HG02678 (cell line): Measurements from ENCODE around the gene PLD1.
"Not testable (repeated sequence)": the region's sequence is repeated elsewhere in the genome, so short reads cannot be mapped to it uniquely, and the experiment has no call there.

ENCODE experiments used
- ATAC-seq: cut with Tn5 transposase; IDR thresholded peaks from one replicate; pipeline ENCODE4 v1.9.1; 2021; ENCODE audit warnings: mild to moderate bottlenecking, moderate library complexity; ENCODE audit not compliant: unreplicated experiment

PLD1 gene

GRCh38 chr3:171821044-171821443 lies 10.8 kb upstream of the PLD1 start:
- ATAC-seq: no peak

- ATAC-seq: no peak
These were observed 7.0 kb upstream of the PLD1 start for GRCh38 chr3:171817074-171817800.

DNA sequence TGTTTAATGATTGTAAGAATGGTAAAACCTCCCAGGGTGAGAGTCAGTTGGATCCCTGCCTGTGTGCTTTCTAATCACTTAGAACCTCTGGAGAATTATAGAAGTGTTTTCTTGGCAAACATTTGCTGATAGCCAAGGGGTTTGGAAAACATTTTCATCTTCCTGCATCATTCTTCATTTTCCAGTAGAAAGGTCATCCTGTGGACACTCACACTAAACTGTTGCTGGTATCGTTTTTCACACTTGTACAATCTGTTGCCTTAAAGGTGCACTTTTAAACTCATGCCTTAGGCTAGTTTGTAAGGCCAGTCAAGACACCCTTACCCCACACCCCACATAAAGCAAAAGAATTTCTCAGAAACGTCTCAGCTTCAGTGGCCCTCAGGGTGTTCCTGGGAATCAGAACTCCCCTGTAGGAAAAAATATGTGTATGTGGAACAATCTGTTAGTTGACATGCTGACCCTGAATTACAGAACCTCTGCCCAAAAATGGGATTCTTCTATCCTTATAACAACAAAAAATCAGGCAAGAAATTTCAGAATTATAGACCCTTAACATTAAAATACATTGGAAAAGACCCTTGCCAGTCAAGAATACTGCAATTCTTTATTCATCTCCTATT lies 5.8 kb upstream of the PLD1 start:
- no peak for ATAC-seq

GRCh38 chr3:171814662-171815061 lies 4.4 kb upstream of the PLD1 start:
- not testable (repeated sequence) for ATAC-seq

DNA sequence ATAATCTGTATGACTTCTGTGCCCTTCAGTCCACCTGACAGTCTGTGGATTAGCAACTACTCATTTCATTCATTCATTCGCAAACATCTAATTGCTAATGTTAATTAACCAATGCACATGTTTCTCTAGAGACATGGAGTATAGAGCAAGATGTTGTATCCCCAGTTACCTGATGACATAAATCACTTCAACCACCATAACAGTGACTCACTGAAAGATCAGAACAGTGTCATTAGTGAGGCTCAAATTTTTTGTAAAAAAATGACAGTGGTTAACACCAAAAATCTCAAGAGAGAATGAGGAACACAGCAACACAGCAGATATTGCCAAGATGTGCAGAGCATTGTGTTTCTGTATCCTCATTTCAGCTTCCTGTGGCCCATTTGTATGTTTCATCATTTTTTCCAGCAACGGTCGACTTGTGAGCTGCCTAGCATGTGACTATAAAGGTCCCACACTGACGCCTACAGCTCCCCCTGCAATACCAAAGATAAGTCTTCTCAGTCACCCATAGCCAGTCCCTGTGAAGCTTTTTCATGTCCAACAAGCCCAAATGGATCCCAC lies 3.7 kb upstream of the PLD1 start:
- no peak for ATAC-seq

DNA sequence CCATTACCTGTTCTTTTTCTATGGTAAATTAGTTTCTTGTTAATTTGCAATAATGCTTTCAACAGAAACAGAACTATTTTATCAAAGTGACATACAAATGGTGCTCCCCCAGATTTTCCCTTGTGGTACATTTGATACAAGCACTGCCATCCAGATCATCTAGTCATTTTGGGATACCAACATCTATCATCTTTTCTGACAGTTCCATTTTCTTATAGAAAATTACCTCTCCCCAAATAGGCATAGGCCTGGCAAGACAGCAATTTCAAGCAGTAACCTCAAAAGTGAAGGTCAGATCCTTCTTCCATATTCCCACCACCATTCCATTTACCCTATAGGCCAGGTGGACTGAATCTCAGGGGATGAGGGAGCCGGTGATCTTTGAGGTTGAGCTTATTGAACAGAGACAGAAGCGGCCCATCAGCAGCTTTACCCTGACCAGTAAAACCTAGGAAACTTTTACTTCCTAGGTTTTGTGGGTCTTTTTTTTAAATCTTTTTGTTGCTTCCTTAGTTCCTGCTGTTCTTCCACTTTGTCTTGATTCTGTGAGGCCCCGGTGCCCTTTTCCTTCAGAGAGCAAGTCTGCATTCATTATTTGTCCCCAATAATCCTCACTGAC lies 3.1 kb upstream of the PLD1 start:
- no peak for ATAC-seq

GRCh38 chr3:171812811-171813210 lies 2.5 kb upstream of the PLD1 start:
- no peak for ATAC-seq

- no peak for ATAC-seq
These were observed 1.6 kb upstream of the PLD1 start for GRCh38 chr3:171811913-171812335.

- no peak for ATAC-seq
These were observed 1.1 kb upstream of the PLD1 start for GRCh38 chr3:171811295-171811912.

DNA sequence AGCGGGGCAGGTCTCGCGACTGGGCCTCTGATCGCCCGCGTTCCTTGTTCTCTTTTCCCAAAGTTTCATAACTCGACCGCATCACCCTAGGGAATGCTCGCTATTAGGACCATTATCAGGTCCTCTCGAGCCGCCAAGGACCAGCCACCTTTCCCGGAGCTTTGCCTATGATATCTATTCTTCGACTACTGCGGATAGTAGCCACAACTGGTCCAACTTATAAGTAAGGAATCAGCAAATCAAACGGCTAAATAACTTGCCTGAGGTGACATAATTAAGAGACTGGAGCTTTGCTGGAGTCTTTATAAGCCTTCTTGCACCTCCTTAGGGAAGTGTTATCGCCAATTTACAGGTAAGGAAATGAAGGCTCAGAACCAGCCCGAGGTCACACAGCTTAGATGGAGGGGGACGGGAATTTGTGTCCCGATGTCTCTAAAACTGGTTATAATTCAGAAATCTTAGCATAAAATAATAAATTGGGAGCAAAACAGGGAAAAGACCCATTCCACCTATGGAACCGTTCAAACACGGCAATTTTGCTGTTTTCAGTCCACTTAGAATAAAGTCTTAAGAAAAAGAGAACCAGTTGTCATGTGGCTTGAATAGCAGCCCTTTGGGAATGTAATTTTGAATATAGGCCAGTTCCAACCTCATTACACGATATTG lies 479 bp upstream of the PLD1 start:
- ATAC-seq: no peak

DNA sequence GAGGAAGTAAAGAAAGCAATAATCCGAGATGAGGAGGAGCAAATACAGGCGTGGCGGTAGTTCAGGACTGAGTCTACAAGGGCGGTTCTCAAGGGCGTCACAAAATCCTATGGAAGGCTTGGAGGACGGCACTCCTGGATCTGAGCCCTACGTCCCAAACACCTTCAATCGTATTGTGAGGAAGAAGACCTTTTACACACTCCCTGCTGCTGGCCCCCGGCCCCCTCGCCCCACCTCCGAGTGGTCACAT lies 747 bp downstream of the PLD1 start:
- peak; percentile 35 for ATAC-seq

GRCh38 chr3:171807806-171808205 lies 2.5 kb downstream of the PLD1 start:
- ATAC-seq: no peak

GRCh38 chr3:171807129-171807675 lies 3.1 kb downstream of the PLD1 start:
- no peak for ATAC-seq

GRCh38 chr3:171806200-171807128 lies 3.8 kb downstream of the PLD1 start:
- no peak for ATAC-seq

- ATAC-seq: no peak
These were observed 4.6 kb downstream of the PLD1 start for GRCh38 chr3:171805687-171806086.

DNA sequence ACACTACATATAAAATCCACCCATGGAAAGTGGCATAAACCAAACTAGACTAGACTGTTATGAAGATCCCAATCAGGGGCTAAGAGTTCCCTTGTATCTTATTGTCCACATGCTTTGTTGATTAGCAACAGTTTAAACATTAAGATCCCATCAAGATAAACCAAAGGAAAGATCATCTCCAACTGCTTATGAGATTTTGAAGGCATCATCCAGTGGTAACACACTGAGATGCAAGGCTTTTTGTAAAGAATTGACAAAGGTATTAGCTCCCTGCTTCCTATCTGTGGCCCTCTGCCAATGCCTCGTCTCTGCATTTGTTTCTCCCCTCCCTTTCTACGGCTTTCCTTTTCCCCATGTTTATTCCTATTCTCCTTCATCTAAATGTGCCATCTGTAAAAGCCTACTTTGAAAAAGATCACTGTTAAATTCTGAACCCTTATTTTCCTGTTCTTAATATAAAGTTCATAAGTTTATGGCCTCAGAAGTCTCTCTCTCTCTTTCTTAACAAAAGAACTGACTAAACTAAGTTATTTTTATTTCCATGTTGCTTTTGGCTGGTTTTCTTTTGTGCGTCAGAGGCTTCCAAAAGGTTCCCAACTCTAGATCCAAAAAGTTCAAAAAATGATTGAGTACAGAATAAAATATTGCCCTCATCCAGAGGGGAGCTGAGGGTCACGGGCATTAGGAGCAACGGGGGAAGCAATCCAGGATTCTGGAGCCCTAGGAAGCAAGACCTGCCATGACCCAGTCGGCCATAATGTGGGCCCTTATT lies 5.5 kb downstream of the PLD1 start:
- ATAC-seq: no peak

DNA sequence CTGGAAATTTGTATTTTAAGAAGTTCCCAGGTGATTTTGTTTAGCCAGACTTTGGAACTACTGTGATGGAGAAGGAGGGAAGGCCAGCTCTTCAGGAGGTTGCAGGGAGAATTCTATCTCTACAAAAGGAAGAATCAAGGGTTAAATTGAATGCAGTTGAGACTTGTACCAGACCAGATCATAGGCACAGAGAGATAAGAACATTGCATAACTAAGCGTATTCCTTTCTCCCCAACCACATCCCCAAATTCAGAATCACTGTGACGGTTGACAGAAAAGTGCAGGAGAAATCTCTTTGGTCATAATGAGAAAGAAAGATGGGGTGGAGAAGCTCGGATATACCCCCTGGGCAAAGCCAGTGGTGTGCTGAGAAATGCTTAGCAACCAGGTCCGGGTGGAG lies 7.2 kb downstream of the PLD1 start:
- ATAC-seq: no peak

GRCh38 chr3:171802590-171802956 lies 7.7 kb downstream of the PLD1 start:
- ATAC-seq: no peak
